Heart left ventricle (tissue), 16 donors: Measurements from ENCODE around the gene PRM3. TPM values are rescaled to one million over a fixed set of nuclear protein-coding genes. Genes with fewer than 3 reads are reported as not detected.
A peak's percentile ranks its signal among the peaks of the same experiment; 100 is the strongest.

Experiments used
- ATAC-seq, 4 donors: fragments of 200-7000 bp; cut with Tn5 transposase; one replicate each; pipeline ENCODE4 v1.9.1; 2020 to 2022; ENCODE audit warnings: moderate library complexity in 4 of 4, mild to moderate bottlenecking in 3 of 4, moderate number of reproducible peaks in 1 of 4
- DNase-seq, 5 donors: peaks; one replicate each; pipeline ENCODE4 v3.0.0-alpha.2; 2020
- H3K27ac ChIP-seq, 12 donors: fragments of 200-600 bp; sonication (generic) in 4 of 12; one replicate each; pipeline versions ENCODE4 v1.5.0 to v1.8.0; 2016 to 2022; ENCODE audit warnings: mild to moderate bottlenecking in 2 of 12
- H3K27me3 ChIP-seq, 9 donors: fragments of 200-600 bp; sonication (generic) in 2 of 9; one replicate each; pipeline versions ENCODE4 v1.5.1 to v1.8.0; 2016 to 2022; ENCODE audit warnings: mild to moderate bottlenecking in 3 of 9
- H3K36me3 ChIP-seq, 9 donors: fragments of 200-600 bp; sonication (generic) in 2 of 9; one replicate each; pipeline versions ENCODE4 v1.5.0 to v1.8.0; 2018 to 2022; ENCODE audit warnings: mild to moderate bottlenecking in 2 of 9
- H3K4me1 ChIP-seq, 12 donors: fragments of 200-600 bp; sonication (generic) in 4 of 12; one replicate each; pipeline versions ENCODE4 v1.5.0 to v1.8.0; 2016 to 2022; ENCODE audit warnings: mild to moderate bottlenecking in 3 of 12
- H3K4me3 ChIP-seq, 12 donors: fragments of 200-600 bp; sonication (generic) in 4 of 12; one replicate each; pipeline versions ENCODE4 v1.5.0 to v1.8.0; 2017 to 2022; ENCODE audit warnings: mild to moderate bottlenecking in 9 of 12, moderate library complexity in 4 of 12
- H3K9me3 ChIP-seq, 12 donors: fragments of 200-600 bp; sonication (generic) in 4 of 12; one replicate each; pipeline versions ENCODE4 v1.5.0 to v1.8.0; 2016 to 2022; ENCODE audit warnings: mild to moderate bottlenecking in 1 of 12
- CTCF ChIP-seq, 12 donors: fragments of 200-600 bp; sonication (generic) in 4 of 12; IDR thresholded peaks; one replicate each; pipeline versions ENCODE4 v1.5.0 to v1.8.0; 2018 to 2022; ENCODE audit warnings: antibody characterized with exemption in 12 of 12, mild to moderate bottlenecking in 5 of 12
- POLR2A ChIP-seq, 2 donors: fragments of 450-650 bp; IDR thresholded peaks; one replicate each; pipeline ENCODE4 v1.6.1; 2017; ENCODE audit warnings: antibody characterized with exemption in 2 of 2, mild to moderate bottlenecking in 2 of 2, moderate library complexity in 2 of 2
- WGBS, 4 donors: extraction: QIAGEN DNeasy Blood & Tissue Kit in 2 of 4; methylation state at CpG; one replicate each; pipeline versions ENCODE4 v1.1.5 to v1.1.7; 2013 to 2018; 5-methylcytosine and 5-hydroxymethylcytosine counted together
- intact Hi-C, 10 donors: fragments of 100-400 bp; cut with DNase I; formaldehyde crosslinking; loops; one replicate each; pipeline versions ENCODE4 v1.11.1 to v1.14.2; 2022
- polyA plus RNA-seq, 2 donors: library from polyadenylated mRNA; stranded (reverse); fragments of 200-250 nt; gene quantifications; one replicate each; pipeline ENCODE4 v1.2.3, GENCODE V29; 2013
- total RNA-seq, 9 donors: library from RNA; depleted of rRNA in 2 of 9; stranded (reverse); fragments of >200 nt in 2 of 9; fragmentation: NEBNext Ultra II Directional in 3 of 9; extraction: Animal tissue kit (Norgen Biotek cat#: 25700) in 3 of 9; gene quantifications; one replicate each; pipeline versions ENCODE4 v1.1.0 to v1.2.4, GENCODE V29; 2016 to 2023
- donor health status: ischemic (EF 13 %, LVEDD 7.1; RV severe dilation, severe dysfunction).
- donor health status: healthy with polysubstance abuse.
- donor health status: DM: no; HTN: yes; CAD: no.
- donor health status: DM: no; HTN: no; CAD: no.
- donor health status: ischemic (EF 25% LVEDD 6.9; RV normal size, moderate dysfunction).
- donor health status: ischemic (EF 25% LVEDD 5.7; RV mildly dilated, moderate dysfunction).
- donor health status: healthy.
- donor health status: DM: yes; HTN: yes; CAD: no.
- donor health status: ischemic (EF 35%, LVEDD 5.7; RV mildly dilated, moderate dysfunction).
- donor health status: nonischemic (EF 11% LVEDD 7.7; RV severe dilation, severe dysfunction).
- donor health status: DM: yes; HTN: yes; CAD: no.
- donor health status: PGD.
- donor health status: ischemic (EF 29% LVEDD 5.4; RV normal size, mild dysfunction).
- donor health status: nonischemic (EF 23%, LVEDD 6.1; RV moderate dilation, normal function).

Gene PRM3
- total and polyA plus RNA-seq, 11 donors, result not detected

GRCh38 chr16:11259655-11260595 is 13.5 kb downstream of the PRM3 start:
- Histone ChIP-seq H3K4me1 (peaks cover 0 to 32% (median 26%) of the 10 kb centered on the region in 12 donors), H3K27ac (peak overlapping the region in 7 of 12 donors; percentile 22 to 69 (median 54)), H3K4me3 (no peak overlapping the region), H3K27me3 (no peaks in the 10 kb centered on the region), H3K36me3 (peaks cover 0 to 3% (median 0%) of the 10 kb centered on the region in 9 donors), H3K9me3 (no peaks in the 10 kb centered on the region)
- TF ChIP-seq POLR2A (IDR thresholded peaks at IDR 0.05) (no peak), CTCF (IDR thresholded peaks at IDR 0.05) (no peak)
- DNase-seq (peak in 1 of 5 donors; percentile 30), ATAC-seq (no peak)
- 91 to 95% (median 93%) methylated on average over 11 to 12 of the region's 12 CpGs for WGBS, 4 donors
- intact Hi-C loops, result loop anchor here in 8 of 10 donors (2.0 to 10.0 kb wide), 15 partner anchors 37 to 515 kb away; partner anchors contain the start of genes NUBP1 (in 1 of the 8) and RMI2 (in 1 of the 8)

- peak overlapping the region in 7 of 12 donors; percentile 0 to 37 (median 26) for H3K4me3 ChIP-seq
- intact Hi-C loops, result loop anchor here in 8 of 10 donors (2.0 to 10.0 kb wide), 14 partner anchors 37 to 514 kb away; partner anchors contain the start of gene NUBP1 (in 1 of the 8)
- peak overlapping the region in 9 of 12 donors; percentile 8 to 69 (median 53) for H3K27ac ChIP-seq
- DNase-seq, result peak; percentile 52 to 84 (median 66)
- TF ChIP-seq CTCF (IDR thresholded peaks at IDR 0.05), result no peak
- no peak for TF ChIP-seq POLR2A (IDR thresholded peaks at IDR 0.05)
- ATAC-seq, result peak in 2 of 4 donors; percentile 16 to 23
- H3K27me3 ChIP-seq, result no peaks in the 10 kb centered on the region
- peaks cover 0 to 14% (median 0%) of the 10 kb centered on the region in 9 donors for H3K36me3 ChIP-seq
- H3K9me3 ChIP-seq, result no peaks in the 10 kb centered on the region
- 32 to 40% (median 36%) methylated on average over 12 to 15 of the region's 15 CpGs for WGBS, 4 donors
- peaks cover 0 to 43% (median 35%) of the 10 kb centered on the region in 12 donors for H3K4me1 ChIP-seq
Observed at GRCh38 chr16:11258553-11259492, 14.6 kb downstream of the PRM3 start.

- 25 to 34% (median 26%) methylated on average over 15 to 21 of the region's 21 CpGs for WGBS, 4 donors
- H3K27ac ChIP-seq, result peak overlapping the region; percentile 90 to 100 (median 98)
- H3K27me3 ChIP-seq, result no peaks in the 10 kb centered on the region
- TF ChIP-seq POLR2A (IDR thresholded peaks at IDR 0.05), result no peak
- TF ChIP-seq CTCF (IDR thresholded peaks at IDR 0.05), result peak; percentile 58 to 83 (median 72)
- peaks cover 0 to 58% (median 36%) of the 10 kb centered on the region in 12 donors for H3K4me1 ChIP-seq
- no peaks in the 10 kb centered on the region for H3K9me3 ChIP-seq
- peak; percentile 56 to 80 (median 68) for ATAC-seq
- intact Hi-C loops, result loop anchor here (1.0 to 10.0 kb wide), 18 partner anchors 33 to 513 kb away; partner anchors contain the start of gene NUBP1 (in 1 of the 10)
- H3K4me3 ChIP-seq, result peak overlapping the region; percentile 63 to 94 (median 82)
- H3K36me3 ChIP-seq, result peaks cover 0 to 26% (median 0%) of the 10 kb centered on the region in 9 donors
- DNase-seq, result peak; percentile 77 to 83 (median 81)
Observed at GRCh38 chr16:11257131-11257938, 16.1 kb downstream of the PRM3 start.
